Measurements from ENCODE around the gene GPR137B. TPM values are rescaled to one million over a fixed set of nuclear protein-coding genes. Genes with fewer than 3 reads are reported as not detected.

Gene GPR137B
- total and polyA plus RNA-seq, 2 of the 8 experiments (the other 6 are each of a cell fraction or from before 2014, with no cell fraction given), result 6.9 to 7.7 TPM

DNA sequence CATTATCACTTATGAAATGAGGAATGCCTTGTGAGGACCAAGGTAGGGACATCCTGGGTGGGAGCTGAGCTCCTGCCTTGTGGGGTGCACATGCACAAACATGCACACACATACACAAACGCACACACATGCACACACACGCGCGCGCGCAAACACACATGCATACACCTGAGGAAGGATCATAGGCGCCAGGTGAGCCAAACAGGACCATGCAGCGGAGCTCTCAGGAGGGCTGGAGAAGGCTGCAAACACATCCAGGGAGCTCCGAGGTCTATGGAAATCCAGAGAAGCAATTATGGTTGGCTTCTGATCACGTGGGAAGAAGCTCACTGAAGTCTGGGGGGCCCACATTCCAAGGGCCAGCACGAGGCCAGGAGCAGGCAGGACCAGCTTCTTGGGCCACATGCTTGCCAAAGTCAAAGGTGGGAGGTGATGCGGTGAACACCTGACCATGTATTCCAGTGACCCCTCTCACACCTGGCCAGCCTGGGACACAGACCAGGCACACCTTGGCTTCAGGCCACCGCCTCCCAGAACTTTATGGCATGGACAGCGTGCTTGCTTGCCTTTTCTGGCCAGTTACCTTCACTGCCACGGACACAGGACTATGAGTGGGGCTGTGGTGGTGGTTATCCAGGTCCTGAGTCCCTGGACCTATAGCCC is 13.6 kb downstream of the GPR137B start (continued):
- TF ChIP-seq RNF2 (IDR thresholded peaks at IDR 0.05; ENCODE audit: borderline replicate concordance, low read depth, low read length, missing control alignments, poor library complexity, severe bottlenecking) (no peak), MAFK (IDR thresholded peaks at IDR 0.05; ENCODE audit: low read depth, low read length) (no peak)
